ENCODE measurements around the gene FBXO46.

- TF ChIP-seq POLR2A (IDR thresholded peaks at IDR 0.05; ENCODE audit: low read depth, low read length): no peak
- TF ChIP-seq POLR2AphosphoS5 (IDR thresholded peaks at IDR 0.05; ENCODE audit: low read depth, low read length): no peak
- TF ChIP-seq TAF1 (IDR thresholded peaks at IDR 0.05; ENCODE audit: borderline replicate concordance, low read depth, low read length): no peak
These were observed 21.9 kb upstream of the FBXO46 start for GRCh38 chr19:45752639-45753038.
